Measurements from ENCODE around the gene ARHGEF4. TPM values are rescaled to one million over a fixed set of nuclear protein-coding genes. Genes with fewer than 3 reads are reported as not detected.

The ARHGEF4 gene
- 3.8 TPM for total RNA-seq
- long read RNA-seq, partial matches to known transcripts = 2 of 6 reads
- long read RNA-seq, other reads (novel, unspliced or antisense) = 4 of 6 reads

GRCh38 chr2:130836501-130837174 is at the start of gene ARHGEF4:
Gene ARHGEF4, plus strand, starts transcription at chr2:130836914. Its CDS starts 40 bp downstream, at chr2:130836954.
- peak; percentile 43 for DNase-seq
- ATAC-seq = peak; percentile 77
- intact Hi-C loops (cut with micrococcal nuclease) = no loop called here

- intact Hi-C loops (cut with micrococcal nuclease) = no loop called here
- ATAC-seq = no peak
- no peak for DNase-seq
Observed at GRCh38 chr2:130787841-130788240, 48.9 kb upstream of the ARHGEF4 start.

- DNase-seq = no peak
- intact Hi-C loops (cut with micrococcal nuclease) = loop anchor here (10.0 kb wide), 1 partner anchor 84 kb away; no protein-coding TSS in a partner anchor
- ATAC-seq = no peak
Observed at GRCh38 chr2:130790312-130790711, 46.4 kb upstream of the ARHGEF4 start.

GRCh38 chr2:130790804-130791616 is 45.7 kb upstream of the ARHGEF4 start:
- no peak for ATAC-seq
- DNase-seq = no peak
- intact Hi-C loops (cut with micrococcal nuclease) = loop anchor here (10.0 kb wide), 1 partner anchor 84 kb away; no protein-coding TSS in a partner anchor

GRCh38 chr2:130791617-130791939 is 45.1 kb upstream of the ARHGEF4 start:
- DNase-seq = no peak
- ATAC-seq = no peak
- intact Hi-C loops (cut with micrococcal nuclease) = loop anchor here (10.0 kb wide), 1 partner anchor 83 kb away; no protein-coding TSS in a partner anchor

GRCh38 chr2:130795431-130795830 is 41.3 kb upstream of the ARHGEF4 start:
- DNase-seq (no peak), ATAC-seq (no peak)
- intact Hi-C loops (cut with micrococcal nuclease) = loop anchor here (5.0 to 10.0 kb wide), 2 partner anchors 79 to 127 kb away; no protein-coding TSS in a partner anchor

- intact Hi-C loops (cut with micrococcal nuclease) = loop anchor here (5.0 to 10.0 kb wide), 2 partner anchors 79 to 126 kb away; no protein-coding TSS in a partner anchor
- ATAC-seq (no peak), DNase-seq (no peak)
Observed at GRCh38 chr2:130796290-130796689, 40.4 kb upstream of the ARHGEF4 start.

- ATAC-seq (peak; percentile 97), DNase-seq (peak; percentile 96)
- intact Hi-C loops (cut with micrococcal nuclease) = loop anchor here (5.0 to 10.0 kb wide), 2 partner anchors 77 to 125 kb away; no protein-coding TSS in a partner anchor
Observed at GRCh38 chr2:130797493-130798435, 39.0 kb upstream of the ARHGEF4 start.

GRCh38 chr2:130798472-130799218 is 38.1 kb upstream of the ARHGEF4 start:
- peak; percentile 50 for DNase-seq
- ATAC-seq = peak; percentile 27
- intact Hi-C loops (cut with micrococcal nuclease) = loop anchor here (5.0 to 10.0 kb wide), 2 partner anchors 76 to 124 kb away; no protein-coding TSS in a partner anchor

GRCh38 chr2:130799295-130799694 is 37.4 kb upstream of the ARHGEF4 start:
- intact Hi-C loops (cut with micrococcal nuclease) = loop anchor here (5.0 to 10.0 kb wide), 2 partner anchors 76 to 123 kb away; no protein-coding TSS in a partner anchor
- DNase-seq = no peak
- ATAC-seq = no peak

GRCh38 chr2:130805613-130806012 is 31.1 kb upstream of the ARHGEF4 start:
- DNase-seq (no peak), ATAC-seq (no peak)
- intact Hi-C loops (cut with micrococcal nuclease) = no loop called here

- ATAC-seq (no peak), DNase-seq (no peak)
- intact Hi-C loops (cut with micrococcal nuclease) = no loop called here
Observed at GRCh38 chr2:130806370-130806769, 30.3 kb upstream of the ARHGEF4 start.

- DNase-seq (no peak), ATAC-seq (no peak)
- intact Hi-C loops (cut with micrococcal nuclease) = no loop called here
Observed at GRCh38 chr2:130807659-130808385, 28.9 kb upstream of the ARHGEF4 start.

- intact Hi-C loops (cut with micrococcal nuclease) = no loop called here
- ATAC-seq (no peak), DNase-seq (no peak)
Observed at GRCh38 chr2:130808482-130809268, 28.0 kb upstream of the ARHGEF4 start.

- DNase-seq = no peak
- intact Hi-C loops (cut with micrococcal nuclease) = no loop called here
- no peak for ATAC-seq
Observed at GRCh38 chr2:130810490-130810889, 26.2 kb upstream of the ARHGEF4 start.

- ATAC-seq (no peak), DNase-seq (no peak)
- intact Hi-C loops (cut with micrococcal nuclease) = no loop called here
Observed at GRCh38 chr2:130813722-130814121, 23.0 kb upstream of the ARHGEF4 start.

All from left ventricle myocardium superior (tissue), 1 donor.